CD8-positive, alpha-beta memory T cell (primary cell): ENCODE results near the gene STMN3. TPM values are rescaled to one million over a fixed set of nuclear protein-coding genes. Genes with fewer than 3 reads are reported as not detected.

ENCODE experiments used
- CTCF ChIA-PET: fragments of 350-600 bp; sonication (Branson Sonifier 250); formaldehyde crosslinking; loops from one replicate; lab custom pipeline; 2021; ENCODE audit warnings: antibody characterized with exemption; lab: Charles Lee
- POLR2A ChIA-PET: fragments of 350-600 bp; sonication (Branson Sonifier 250); formaldehyde crosslinking; loops from one replicate; lab custom pipeline; 2021; ENCODE audit warnings: antibody characterized with exemption; lab: Charles Lee
- DNase-seq, 5 donors: peaks; one replicate each; pipeline versions ENCODE4 v3.0.0 to v3.0.0-alpha.2; 2020 to 2022; ENCODE audit warnings: mixed read lengths in 1 of 5
- H3K27ac ChIP-seq: one replicate; pipeline ENCODE4 v1.7.0; 2013; ENCODE audit warnings: low read depth, mild to moderate bottlenecking, low read length, moderate library complexity
- H3K27me3 ChIP-seq: 2 replicates; pipeline ENCODE4 v1.7.0; 2013; ENCODE audit warnings: low read length, mild to moderate bottlenecking; ENCODE audit not compliant: insufficient read depth, poor library complexity, severe bottlenecking
- H3K36me3 ChIP-seq: 2 replicates; pipeline ENCODE4 v1.7.0; 2013; ENCODE audit warnings: mild to moderate bottlenecking, low read length, moderate library complexity; ENCODE audit not compliant: insufficient read depth
- H3K4me1 ChIP-seq: 2 replicates; pipeline ENCODE4 v1.7.0; 2013; ENCODE audit warnings: mild to moderate bottlenecking, low read length, moderate library complexity; ENCODE audit not compliant: insufficient read depth
- H3K4me3 ChIP-seq: 2 replicates; pipeline ENCODE4 v1.7.0; 2013; ENCODE audit warnings: mild to moderate bottlenecking, low read length
- H3K9me3 ChIP-seq: 2 replicates; pipeline ENCODE4 v1.7.0; 2013; ENCODE audit warnings: mild to moderate bottlenecking, low read length
- H3K27ac Mint-ChIP-seq, 8 donors: one replicate each; pipeline ENCODE4 v1.8.0; 2020 to 2021; ENCODE audit warnings: mixed read lengths in 8 of 8, mild to moderate bottlenecking in 6 of 8, inconsistent platforms in 3 of 8, moderate library complexity in 3 of 8
- H3K27me3 Mint-ChIP-seq, 2 donors: one replicate each; pipeline ENCODE4 v1.8.0; 2020 to 2021; ENCODE audit warnings: mixed read lengths in 2 of 2, mild to moderate bottlenecking in 1 of 2, moderate library complexity in 1 of 2
- H3K36me3 Mint-ChIP-seq, 3 donors: one replicate each; pipeline ENCODE4 v1.8.0; 2020 to 2021; ENCODE audit warnings: mixed read lengths in 3 of 3, inconsistent platforms in 1 of 3, mild to moderate bottlenecking in 1 of 3
- H3K4me1 Mint-ChIP-seq, 3 donors: one replicate each; pipeline ENCODE4 v1.8.0; 2020 to 2021; ENCODE audit warnings: mixed read lengths in 3 of 3, inconsistent platforms in 1 of 3, mild to moderate bottlenecking in 1 of 3
- H3K4me3 Mint-ChIP-seq, 7 donors: one replicate each; pipeline ENCODE4 v1.8.0; 2020 to 2021; ENCODE audit warnings: mixed read lengths in 7 of 7, mild to moderate bottlenecking in 6 of 7, moderate library complexity in 4 of 7, inconsistent platforms in 2 of 7
- H3K9me3 Mint-ChIP-seq, 5 donors: one replicate each; pipeline ENCODE4 v1.8.0; 2020 to 2022; ENCODE audit warnings: mixed read lengths in 5 of 5, mild to moderate bottlenecking in 3 of 5, moderate library complexity in 2 of 5, inconsistent platforms in 1 of 5
- polyA plus RNA-seq: library from polyadenylated mRNA; unstranded; fragments of 300-500 nt; fragmentation: Illumina TruSeq; gene quantifications from one replicate; pipeline ENCODE4 v1.2.3, GENCODE V29; 2021
- total RNA-seq, 2 experiments: library from RNA; stranded (reverse); gene quantifications; one replicate each; pipeline ENCODE4 v1.2.3, GENCODE V29; 2021

The STMN3 gene
- total and polyA plus RNA-seq, 3 experiments from 2014 or later = 21.0 to 24.7 (median 21.6) TPM

DNA sequence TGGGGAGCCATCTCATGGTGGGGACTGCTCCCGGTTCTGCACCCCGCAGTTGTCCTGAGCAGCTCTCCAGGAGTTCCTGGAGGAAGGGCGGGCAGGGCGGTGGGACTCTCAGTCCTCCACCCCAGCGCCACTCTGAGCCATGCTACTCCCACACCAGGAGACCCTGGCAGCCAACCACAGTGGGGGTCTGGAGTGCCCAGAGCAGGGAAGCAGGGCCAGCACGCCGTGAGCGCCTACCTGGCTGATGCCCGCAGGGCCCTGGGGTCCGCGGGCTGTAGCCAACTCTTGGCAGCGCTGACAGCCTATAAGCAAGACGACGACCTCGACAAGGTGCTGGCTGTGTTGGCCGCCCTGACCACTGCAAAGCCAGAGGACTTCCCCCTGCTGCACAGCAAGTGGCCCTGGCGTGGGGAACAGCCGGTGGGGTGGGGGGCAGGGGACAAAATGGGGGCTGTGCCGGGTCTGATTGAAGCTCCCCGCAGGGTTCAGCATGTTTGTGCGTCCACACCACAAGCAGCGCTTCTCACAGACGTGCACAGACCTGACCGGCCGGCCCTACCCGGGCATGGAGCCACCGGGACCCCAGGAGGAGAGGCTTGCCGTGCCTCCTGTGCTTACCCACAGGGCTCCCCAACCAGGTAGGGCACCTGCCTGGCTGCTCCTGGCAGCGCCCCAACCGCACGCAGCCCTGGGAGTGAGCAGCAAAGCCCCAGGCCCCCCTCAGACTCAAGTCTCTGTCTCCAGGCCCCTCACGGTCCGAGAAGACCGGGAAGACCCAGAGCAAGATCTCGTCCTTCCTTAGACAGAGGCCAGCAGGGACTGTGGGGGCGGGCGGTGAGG lies 41.6 kb upstream of the STMN3 start:
- H3K36me3 Mint-ChIP-seq = peaks cover 0 to 4% (median 0%) of the 10 kb centered on the region in 3 donors

DNA sequence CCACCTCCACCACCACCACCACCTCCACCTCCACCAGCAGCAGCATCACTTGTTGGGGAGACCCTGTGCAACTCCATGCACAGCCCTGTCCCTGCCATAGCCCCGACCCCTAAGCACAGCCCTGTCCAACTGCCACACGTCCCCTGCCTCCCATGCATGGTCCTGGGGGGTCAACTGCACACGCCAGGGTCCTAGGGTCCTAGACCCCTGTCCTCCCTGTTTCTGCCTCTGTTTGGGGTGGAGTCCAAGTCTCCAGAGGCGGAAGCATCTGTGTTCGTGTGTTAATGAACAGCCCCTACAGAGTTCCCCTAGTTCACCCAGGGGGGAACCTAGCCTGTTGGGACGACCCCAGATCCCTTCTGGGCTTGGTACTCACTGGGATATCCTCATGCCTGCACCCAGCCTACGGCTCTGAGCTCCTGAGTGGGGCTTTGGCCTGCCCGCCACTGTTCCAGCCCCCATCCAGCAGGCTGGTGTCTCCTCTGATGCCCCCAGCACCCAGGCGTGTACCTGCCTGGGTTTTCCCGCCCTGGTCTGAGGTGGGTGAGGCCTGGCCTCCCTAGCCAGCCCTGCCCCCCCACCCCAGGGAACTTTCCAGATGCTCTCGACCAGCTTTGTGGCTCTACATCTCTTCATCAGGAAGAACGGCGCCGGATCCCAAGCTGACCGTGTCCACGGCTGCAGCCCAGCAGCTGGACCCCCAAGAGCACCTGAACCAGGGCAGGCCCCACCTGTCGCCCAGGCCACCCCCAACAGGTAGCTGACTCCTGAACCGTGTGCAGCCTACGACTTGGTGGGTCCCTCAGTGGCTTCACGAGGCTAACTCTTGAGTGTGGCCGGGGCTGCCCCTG lies 40.7 kb upstream of the STMN3 start:
- peaks cover 0 to 4% (median 0%) of the 10 kb centered on the region in 3 donors for H3K36me3 Mint-ChIP-seq
- peak overlapping the region in 4 of 7 donors; percentile 41 to 65 (median 54) for H3K4me3 Mint-ChIP-seq
- peaks cover 0 to 34% (median 6%) of the 10 kb centered on the region in 3 donors for H3K4me1 Mint-ChIP-seq
- Histone ChIP-seq H3K36me3 (no peaks in the 10 kb centered on the region), H3K9me3 (no peaks in the 10 kb centered on the region), H3K27ac (no peak overlapping the region), H3K4me1 (peaks cover 16% of the 10 kb centered on the region), H3K27me3 (no peaks in the 10 kb centered on the region), H3K4me3 (no peak overlapping the region)
- peaks cover 0 to 7% of the 10 kb centered on the region in 2 donors for H3K27me3 Mint-ChIP-seq
- peaks cover 0 to 5% (median 0%) of the 10 kb centered on the region in 5 donors for H3K9me3 Mint-ChIP-seq
- H3K27ac Mint-ChIP-seq = peak overlapping the region in 4 of 8 donors; percentile 27 to 79 (median 74)
- POLR2A ChIA-PET = interaction anchor here (0.6 kb wide), 1 partner anchor 35 kb away, joined by 6 read pairs; no protein-coding TSS in a partner anchor
- CTCF ChIA-PET = no interaction called here
- no peak for DNase-seq

More for the DNA sequence above, 41.6 kb upstream of the STMN3 start:
- H3K36me3 ChIP-seq = no peaks in the 10 kb centered on the region
- Mint-ChIP-seq H3K9me3 (peaks cover 0 to 5% (median 0%) of the 10 kb centered on the region in 5 donors), H3K27me3 (peaks cover 0 to 7% of the 10 kb centered on the region in 2 donors), H3K4me1 (peaks cover 0 to 38% (median 6%) of the 10 kb centered on the region in 3 donors), H3K27ac (peak overlapping the region in 1 of 8 donors; percentile 47), H3K4me3 (no peak overlapping the region)
- no peaks in the 10 kb centered on the region for H3K27me3 ChIP-seq
- H3K4me3 ChIP-seq = no peak overlapping the region
- CTCF ChIA-PET = no interaction called here
- no peak overlapping the region for H3K27ac ChIP-seq
- peaks cover 16% of the 10 kb centered on the region for H3K4me1 ChIP-seq
- no peak for DNase-seq
- no peaks in the 10 kb centered on the region for H3K9me3 ChIP-seq
- POLR2A ChIA-PET = interaction anchor here (0.6 kb wide), 1 partner anchor 34 kb away, joined by 6 read pairs; no protein-coding TSS in a partner anchor

DNA sequence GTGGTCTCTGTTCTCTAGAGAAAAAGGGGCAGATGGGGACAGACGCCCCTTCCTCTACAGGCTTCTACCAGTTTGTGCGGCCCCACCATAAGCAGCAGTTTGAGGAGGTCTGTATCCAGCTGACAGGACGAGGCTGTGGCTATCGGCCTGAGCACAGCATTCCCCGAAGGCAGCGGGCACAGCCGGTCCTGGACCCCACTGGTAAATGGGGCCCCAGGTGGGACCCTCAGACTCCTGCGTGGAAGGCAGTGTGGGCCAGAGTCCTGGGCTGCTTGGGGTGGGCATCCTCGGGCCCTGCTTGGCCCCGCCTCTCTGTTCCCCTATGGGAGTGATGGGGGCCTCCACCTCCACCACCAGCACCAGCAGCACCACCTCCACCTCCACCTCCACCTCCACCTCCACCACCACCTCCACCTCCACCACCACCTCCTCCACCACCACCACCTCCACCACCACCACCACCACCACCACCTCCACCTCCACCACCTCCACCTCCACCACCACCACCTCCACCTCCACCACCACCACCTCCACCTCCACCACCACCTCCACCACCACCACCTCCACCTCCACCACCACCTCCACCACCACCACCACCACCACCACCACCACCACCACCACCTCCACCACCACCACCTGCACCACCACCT lies 40.0 kb upstream of the STMN3 start:
- Mint-ChIP-seq H3K36me3 (peaks cover 0 to 4% (median 0%) of the 10 kb centered on the region in 3 donors), H3K27ac (peak overlapping the region in 1 of 8 donors; percentile 8), H3K9me3 (peaks cover 0 to 5% (median 0%) of the 10 kb centered on the region in 5 donors), H3K4me3 (no peak overlapping the region), H3K4me1 (peaks cover 0 to 34% (median 6%) of the 10 kb centered on the region in 3 donors), H3K27me3 (peaks cover 0 to 7% of the 10 kb centered on the region in 2 donors)
- H3K4me3 ChIP-seq = no peak overlapping the region
- CTCF ChIA-PET = no interaction called here
- no peaks in the 10 kb centered on the region for H3K9me3 ChIP-seq
- peaks cover 16% of the 10 kb centered on the region for H3K4me1 ChIP-seq
- H3K36me3 ChIP-seq = no peaks in the 10 kb centered on the region
- POLR2A ChIA-PET = no interaction called here
- DNase-seq = no peak
- no peaks in the 10 kb centered on the region for H3K27me3 ChIP-seq
- H3K27ac ChIP-seq = no peak overlapping the region

DNA sequence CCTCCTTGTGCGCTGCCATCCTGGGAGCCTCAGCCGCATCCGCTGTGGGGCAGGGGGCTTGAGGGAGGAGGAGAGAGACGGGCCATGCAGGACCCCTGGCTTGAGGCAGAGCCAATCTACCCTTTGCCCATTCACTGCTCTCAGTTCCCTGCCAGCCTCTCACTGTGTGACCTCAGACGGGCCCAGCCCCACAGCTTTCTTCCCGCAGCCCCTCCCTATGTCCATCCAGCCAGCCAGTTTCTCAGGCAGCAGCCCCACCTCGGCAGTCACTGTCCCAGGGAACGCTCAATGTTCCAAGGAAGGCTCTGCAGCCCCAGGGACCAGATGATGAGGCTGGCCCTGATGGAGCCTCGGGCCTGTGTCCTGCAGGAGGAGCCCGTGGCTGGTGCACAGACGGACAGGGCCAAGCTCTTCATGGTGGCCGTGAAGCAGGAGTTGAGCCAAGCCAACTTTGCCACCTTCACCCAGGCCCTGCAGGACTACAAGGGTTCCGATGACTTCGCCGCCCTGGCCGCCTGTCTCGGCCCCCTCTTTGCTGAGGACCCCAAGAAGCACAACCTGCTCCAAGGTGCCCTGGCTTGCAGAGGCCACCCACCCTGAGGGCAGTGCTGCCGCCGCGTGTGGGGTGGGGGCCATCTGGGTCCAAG lies 39.3 kb upstream of the STMN3 start:
- peak overlapping the region in 3 of 8 donors; percentile 8 to 42 (median 36) for H3K27ac Mint-ChIP-seq
- Histone ChIP-seq H3K9me3 (no peaks in the 10 kb centered on the region), H3K4me3 (no peak overlapping the region), H3K36me3 (no peaks in the 10 kb centered on the region), H3K4me1 (peaks cover 16% of the 10 kb centered on the region), H3K27ac (no peak overlapping the region), H3K27me3 (no peaks in the 10 kb centered on the region)
- H3K9me3 Mint-ChIP-seq = peaks cover 0 to 5% (median 0%) of the 10 kb centered on the region in 5 donors
- ChIA-PET CTCF (no interaction called here), POLR2A (no interaction called here)
- H3K27me3 Mint-ChIP-seq = peaks cover 0 to 7% of the 10 kb centered on the region in 2 donors
- no peak for DNase-seq
- peaks cover 0 to 4% (median 0%) of the 10 kb centered on the region in 3 donors for H3K36me3 Mint-ChIP-seq
- H3K4me3 Mint-ChIP-seq = peak overlapping the region in 1 of 7 donors; percentile 40
- H3K4me1 Mint-ChIP-seq = peaks cover 0 to 29% (median 6%) of the 10 kb centered on the region in 3 donors

DNA sequence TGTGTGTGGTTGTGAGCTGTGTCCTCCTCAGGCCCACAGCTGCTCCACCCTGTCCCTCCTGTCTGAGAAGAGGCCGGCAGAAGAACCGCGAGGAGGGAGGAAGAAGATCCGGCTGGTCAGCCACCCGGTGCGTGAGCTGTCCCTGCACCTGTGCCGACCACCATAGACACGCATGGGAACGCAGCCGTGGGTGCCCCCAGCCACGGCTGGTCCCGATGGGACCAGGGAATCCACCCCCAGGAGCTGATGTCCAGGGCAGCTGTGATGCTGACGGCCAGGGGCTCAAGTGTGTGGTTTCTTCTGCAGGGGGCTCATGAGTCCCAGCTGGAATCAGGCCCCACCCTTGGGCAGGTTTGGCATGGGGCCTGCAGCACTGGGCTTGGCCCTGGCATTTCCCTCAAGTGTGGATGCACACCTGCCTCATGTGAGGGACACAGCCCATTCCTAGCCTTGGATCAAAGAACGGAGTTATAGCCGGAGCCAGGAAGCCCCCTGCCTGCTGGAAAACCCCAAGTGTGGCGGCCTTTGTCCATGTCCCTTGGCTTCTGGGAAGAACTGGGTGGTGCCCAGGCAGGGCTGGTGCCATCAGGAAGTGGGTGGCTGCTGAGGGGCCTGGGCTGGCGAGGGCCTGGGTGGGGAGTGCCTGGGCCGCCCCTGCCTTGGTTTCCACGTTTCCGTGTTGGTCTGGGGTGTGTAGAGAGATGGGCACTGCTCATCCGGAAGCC lies 38.6 kb upstream of the STMN3 start:
- H3K27me3 ChIP-seq = no peaks in the 10 kb centered on the region
- no peak for DNase-seq
- Mint-ChIP-seq H3K27me3 (peaks cover 0 to 7% of the 10 kb centered on the region in 2 donors), H3K4me3 (no peak overlapping the region), H3K9me3 (peaks cover 0 to 5% (median 0%) of the 10 kb centered on the region in 5 donors), H3K36me3 (peaks cover 0 to 4% (median 0%) of the 10 kb centered on the region in 3 donors), H3K27ac (peak overlapping the region in 1 of 8 donors; percentile 24), H3K4me1 (peaks cover 0 to 23% (median 6%) of the 10 kb centered on the region in 3 donors)
- ChIA-PET CTCF (no interaction called here), POLR2A (no interaction called here)
- no peaks in the 10 kb centered on the region for H3K9me3 ChIP-seq
- no peak overlapping the region for H3K27ac ChIP-seq
- no peak overlapping the region for H3K4me3 ChIP-seq
- H3K36me3 ChIP-seq = no peaks in the 10 kb centered on the region
- peaks cover 17% of the 10 kb centered on the region for H3K4me1 ChIP-seq

DNA sequence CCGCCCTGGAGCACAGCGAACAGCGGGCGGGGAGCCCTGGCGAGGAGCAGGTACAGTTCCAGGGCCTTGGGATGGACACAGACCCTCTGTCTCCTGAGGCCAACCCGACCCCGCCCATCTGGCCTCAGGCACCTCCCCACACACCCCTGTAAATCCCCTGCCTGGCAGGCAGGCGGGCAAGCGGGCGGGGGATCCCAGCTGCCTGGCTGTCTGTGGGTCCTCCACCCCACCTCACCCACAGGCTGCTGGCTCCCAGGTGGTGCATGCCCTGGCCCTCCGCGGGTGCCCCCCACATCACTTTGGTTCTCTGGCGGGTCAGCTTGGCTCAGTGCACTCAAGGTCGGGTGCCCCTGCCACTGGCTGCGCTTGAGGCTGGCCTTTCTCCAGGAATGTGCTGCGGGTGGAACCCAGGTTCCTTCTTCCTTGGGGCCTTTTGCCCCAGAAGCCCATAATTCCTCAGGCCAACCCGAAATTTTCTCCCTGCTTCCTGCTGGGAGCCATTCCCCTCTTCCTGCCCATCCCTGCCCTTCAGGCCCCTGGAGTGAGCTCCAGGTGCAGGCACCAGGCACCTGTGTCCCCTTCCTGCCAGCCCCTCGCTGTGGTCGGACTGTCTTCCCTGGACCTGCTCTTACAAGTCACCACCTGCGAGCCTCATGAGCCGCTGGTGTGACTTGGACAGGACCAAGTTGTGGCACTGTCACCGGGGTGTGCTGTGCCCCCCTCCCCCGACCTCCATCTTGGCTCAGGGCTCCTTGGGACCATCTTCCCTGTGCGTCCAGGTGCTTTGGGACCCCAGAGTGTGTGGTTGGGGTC lies 37.9 kb upstream of the STMN3 start:
- Histone ChIP-seq H3K4me3 (no peak overlapping the region), H3K27me3 (no peaks in the 10 kb centered on the region), H3K27ac (no peak overlapping the region), H3K36me3 (no peaks in the 10 kb centered on the region), H3K9me3 (no peaks in the 10 kb centered on the region), H3K4me1 (peaks cover 18% of the 10 kb centered on the region)
- peaks cover 0 to 17% (median 4%) of the 10 kb centered on the region in 3 donors for H3K4me1 Mint-ChIP-seq
- H3K4me3 Mint-ChIP-seq = no peak overlapping the region
- CTCF ChIA-PET = no interaction called here
- POLR2A ChIA-PET = no interaction called here
- no peak for DNase-seq
- peaks cover 0 to 7% of the 10 kb centered on the region in 2 donors for H3K27me3 Mint-ChIP-seq
- peaks cover 0 to 3% (median 0%) of the 10 kb centered on the region in 3 donors for H3K36me3 Mint-ChIP-seq
- peak overlapping the region in 1 of 8 donors; percentile 24 for H3K27ac Mint-ChIP-seq
- peaks cover 0 to 5% (median 0%) of the 10 kb centered on the region in 5 donors for H3K9me3 Mint-ChIP-seq
